GM13976 (cell line): ENCODE data around the gene ZFHX3.

Source experiments
- DNase-seq: peaks from one replicate; pipeline ENCODE4 v3.0.0; 2012; ENCODE audit warnings: low spot score
- CTCF ChIP-seq: IDR thresholded peaks from 2 replicates; pipeline ENCODE4 v1.5.1; 2012; ENCODE audit warnings: borderline replicate concordance, mild to moderate bottlenecking; ENCODE audit not compliant: insufficient read depth; ENCODE audit errors: extremely low read depth, missing control alignments, control extremely low read depth
- in situ Hi-C: fragments of 300-500 bp; cut with MboI; formaldehyde crosslinking; loops from one replicate; pipeline ENCODE4 v1.12.0; 2022; ENCODE audit warnings: low sequenced_read_pairs, mixed read lengths, inconsistent platforms; ENCODE audit not compliant: unreplicated experiment

ZFHX3 gene

GRCh38 chr16:72956124-72957064 is 91.5 kb downstream of the ZFHX3 start:
- in situ Hi-C loops = no loop called here
- TF ChIP-seq CTCF = no peak
- DNase-seq = no peak

- in situ Hi-C loops = no loop called here
- TF ChIP-seq CTCF = no peak
- no peak for DNase-seq
Measured at GRCh38 chr16:72952811-72953271, 95.1 kb downstream of the ZFHX3 start.

DNA sequence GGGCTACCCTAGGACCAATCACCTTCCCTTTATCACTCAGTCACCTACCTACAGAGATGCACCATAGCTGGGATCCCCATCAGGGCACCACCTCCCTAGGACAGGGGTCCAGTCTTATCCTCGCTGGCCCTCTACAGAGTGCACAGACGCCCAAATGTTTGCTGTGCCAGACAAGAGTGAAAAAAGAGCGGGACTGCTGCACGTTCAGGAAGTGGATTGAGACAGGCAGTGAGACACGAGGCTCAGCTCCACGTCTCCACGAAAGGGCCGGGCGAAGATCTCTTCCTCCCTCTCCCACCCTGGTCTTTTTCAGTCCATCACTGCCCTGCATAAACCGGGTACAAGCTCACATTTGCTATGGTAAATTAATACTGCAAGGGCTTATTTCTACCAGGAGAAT is 95.5 kb downstream of the ZFHX3 start:
- DNase-seq = no peak
- in situ Hi-C loops = no loop called here
- no peak for TF ChIP-seq CTCF

DNA sequence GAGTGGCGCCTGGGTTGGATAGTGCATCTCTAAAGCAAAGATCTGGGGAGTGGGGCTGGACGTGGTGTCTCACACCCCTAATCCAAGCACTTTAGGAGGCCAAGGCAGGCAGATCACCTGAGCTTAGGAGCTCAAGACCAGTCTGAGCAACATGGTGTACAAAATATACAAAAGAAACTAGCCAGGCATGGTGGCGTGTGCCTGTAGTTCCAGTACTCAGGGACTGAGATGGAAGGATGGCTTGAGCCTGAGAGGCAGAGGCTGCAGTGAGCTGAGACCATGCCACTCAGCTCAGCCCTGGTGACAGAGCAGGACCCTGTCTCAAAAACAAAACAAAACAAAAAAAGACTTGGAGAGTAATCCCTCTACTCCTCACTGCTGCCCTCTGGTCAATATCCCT is 96.0 kb downstream of the ZFHX3 start:
- no peak for DNase-seq
- in situ Hi-C loops = no loop called here
- no peak for TF ChIP-seq CTCF

DNA sequence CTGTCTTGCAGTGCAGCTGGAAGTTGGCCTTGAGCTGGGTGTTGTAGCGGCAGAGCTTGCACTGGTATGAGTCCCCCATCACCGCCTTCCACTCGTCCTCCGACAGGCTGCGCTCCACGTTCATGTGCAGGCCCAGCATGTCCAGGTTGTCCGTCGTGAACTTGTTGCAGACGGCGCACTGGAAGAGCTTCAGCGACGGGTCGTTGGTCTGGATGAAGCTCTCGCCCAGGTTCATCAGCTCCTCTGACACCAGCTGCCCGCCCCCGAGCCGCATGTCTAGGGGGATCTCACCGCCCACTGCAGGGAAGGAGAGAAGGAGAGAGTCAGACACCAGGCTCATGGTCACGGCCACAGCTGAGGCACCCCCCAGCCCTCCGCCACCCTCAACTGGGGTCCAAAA is 97.3 kb downstream of the ZFHX3 start:
- no peak for DNase-seq
- in situ Hi-C loops = no loop called here
- no peak for TF ChIP-seq CTCF

DNA sequence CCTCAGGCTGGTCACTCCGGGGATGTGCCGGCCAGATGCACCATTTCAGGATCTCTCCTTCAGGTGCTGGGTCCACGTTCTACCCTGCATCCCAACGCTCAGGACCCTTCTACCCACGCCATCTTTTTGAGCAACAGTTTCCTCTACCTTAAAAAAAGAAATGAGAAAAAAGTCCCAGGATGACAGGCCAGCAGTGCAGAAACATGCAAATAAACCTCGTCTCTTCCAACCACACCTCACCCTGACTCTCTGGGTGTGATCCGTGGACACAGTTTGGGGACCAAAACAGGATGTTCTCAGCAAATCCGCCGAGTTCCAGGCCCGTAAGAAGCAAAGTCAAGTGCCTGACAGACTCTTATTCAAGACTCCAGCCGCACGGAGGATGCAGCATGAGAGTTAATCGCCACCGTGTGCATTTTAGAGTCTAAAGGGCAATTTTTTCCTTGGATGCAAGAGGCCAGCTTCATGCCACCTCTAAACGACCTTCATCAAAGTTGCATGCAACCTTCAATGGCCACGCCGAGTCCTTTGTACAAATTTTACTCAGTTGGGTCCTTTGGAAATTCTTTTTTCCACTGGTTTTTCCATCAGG is 99.6 kb downstream of the ZFHX3 start:
- no peak for TF ChIP-seq CTCF

More for the DNA sequence above, 99.6 kb downstream of the ZFHX3 start:
- in situ Hi-C loops = no loop called here
- DNase-seq = no peak
